ENCODE results near the gene IL17D.

- TF ChIP-seq CTCF (conservative IDR thresholded peaks at IDR 0.05; ENCODE audit: low read depth in 2 of 2), result no peak
- no peak for TF ChIP-seq POLR2AphosphoS5 (IDR thresholded peaks at IDR 0.05; ENCODE audit: low read depth)
- TF ChIP-seq EZH2phosphoT487 (IDR thresholded peaks at IDR 0.05; ENCODE audit: unreplicated experiment), result no peak
- TF ChIP-seq JUNB (IDR thresholded peaks at IDR 0.05; ENCODE audit: unreplicated experiment), result no peak
- no peak for TF ChIP-seq REST (IDR thresholded peaks at IDR 0.05; ENCODE audit: unreplicated experiment)
- TF ChIP-seq CREB1 (CRISPR knock-in tag; IDR thresholded peaks at IDR 0.05; ENCODE audit: low read depth), result no peak
- no peak for TF ChIP-seq EZH2 (IDR thresholded peaks at IDR 0.05; ENCODE audit: low read depth, unreplicated experiment)
- no peak for TF ChIP-seq ETS1 (IDR thresholded peaks at IDR 0.05)
- no peak for TF ChIP-seq ZNF114 (CRISPR knock-in tag; IDR thresholded peaks at IDR 0.05)
- no peak for TF ChIP-seq ZNF331 (CRISPR knock-in tag; IDR thresholded peaks at IDR 0.05; ENCODE audit: low read depth)
- no peak for TF ChIP-seq STAT1 (IDR thresholded peaks at IDR 0.05; ENCODE audit: unreplicated experiment)
- no peak for TF ChIP-seq NANOG (IDR thresholded peaks at IDR 0.05; ENCODE audit: borderline replicate concordance)
- no peak for TF ChIP-seq ZNF462 (CRISPR knock-in tag; IDR thresholded peaks at IDR 0.05)
Measured at GRCh38 chr13:20672772-20673171, 30.7 kb upstream of the IL17D start.

Measured in GM23338 (cell line).